Measurements from ENCODE around the gene SPTBN1. TPM values are rescaled to one million over a fixed set of nuclear protein-coding genes. Genes with fewer than 3 reads are reported as not detected.

Gene SPTBN1
- total RNA-seq, 1 experiment from 2014 or later = 171 TPM

GRCh38 chr2:54419388-54419787 is 36.7 kb upstream of the SPTBN1 start:
- no peak overlapping the region for H3K27ac Mint-ChIP-seq (ENCODE audit: low read depth, unreplicated experiment)
- TF ChIP-seq CTCF (IDR thresholded peaks at IDR 0.05; ENCODE audit: unreplicated experiment) = no peak
- H3K27me3 Mint-ChIP-seq (ENCODE audit: insufficient read depth, unreplicated experiment) = no peaks in the 10 kb centered on the region
- H3K36me3 Mint-ChIP-seq (ENCODE audit: insufficient read depth, unreplicated experiment) = peaks cover 4% of the 10 kb centered on the region
- H3K4me3 Mint-ChIP-seq (ENCODE audit: unreplicated experiment) = no peak overlapping the region
- DNase-seq (ENCODE audit: unreplicated experiment) = no peak
- peaks cover 14% of the 10 kb centered on the region for H3K4me1 Mint-ChIP-seq (ENCODE audit: insufficient read depth, unreplicated experiment)
- ChIA-PET POLR2A (interaction anchor here (1.2 kb wide), 1 partner anchor 42 kb away, joined by 3 read pairs; no protein-coding TSS in a partner anchor), CTCF (interaction anchor here (0.8 kb wide), 1 partner anchor 42 kb away, joined by 3 read pairs; no protein-coding TSS in a partner anchor)
- BruUV-seq (replicated peaks) = no TSS peak
- H3K9me3 Mint-ChIP-seq (ENCODE audit: unreplicated experiment) = no peaks in the 10 kb centered on the region
- intact Hi-C loops (cut with micrococcal nuclease) = no loop called here

GRCh38 chr2:54419855-54420523 is 36.1 kb upstream of the SPTBN1 start:
- peaks cover 4% of the 10 kb centered on the region for H3K36me3 Mint-ChIP-seq (ENCODE audit: insufficient read depth, unreplicated experiment)
- no peaks in the 10 kb centered on the region for H3K27me3 Mint-ChIP-seq (ENCODE audit: insufficient read depth, unreplicated experiment)
- DNase-seq (ENCODE audit: unreplicated experiment) = no peak
- no peaks in the 10 kb centered on the region for H3K9me3 Mint-ChIP-seq (ENCODE audit: unreplicated experiment)
- no TSS peak for BruUV-seq (replicated peaks)
- no peak overlapping the region for H3K27ac Mint-ChIP-seq (ENCODE audit: low read depth, unreplicated experiment)
- ChIA-PET POLR2A (interaction anchor here (1.2 kb wide), 1 partner anchor 42 kb away, joined by 3 read pairs; no protein-coding TSS in a partner anchor), CTCF (no interaction called here)
- intact Hi-C loops (cut with micrococcal nuclease) = no loop called here
- H3K4me1 Mint-ChIP-seq (ENCODE audit: insufficient read depth, unreplicated experiment) = peaks cover 14% of the 10 kb centered on the region
- no peak for TF ChIP-seq CTCF (IDR thresholded peaks at IDR 0.05; ENCODE audit: unreplicated experiment)
- H3K4me3 Mint-ChIP-seq (ENCODE audit: unreplicated experiment) = no peak overlapping the region

GRCh38 chr2:54420524-54421172 is 35.5 kb upstream of the SPTBN1 start:
- no peak for DNase-seq (ENCODE audit: unreplicated experiment)
- Mint-ChIP-seq H3K9me3 (ENCODE audit: unreplicated experiment) (no peaks in the 10 kb centered on the region), H3K27me3 (ENCODE audit: insufficient read depth, unreplicated experiment) (no peaks in the 10 kb centered on the region), H3K4me3 (ENCODE audit: unreplicated experiment) (no peak overlapping the region), H3K36me3 (ENCODE audit: insufficient read depth, unreplicated experiment) (peaks cover 4% of the 10 kb centered on the region), H3K4me1 (ENCODE audit: insufficient read depth, unreplicated experiment) (peaks cover 13% of the 10 kb centered on the region), H3K27ac (ENCODE audit: low read depth, unreplicated experiment) (no peak overlapping the region)
- BruUV-seq (replicated peaks) = no TSS peak
- CTCF ChIA-PET = no interaction called here
- POLR2A ChIA-PET = no interaction called here
- intact Hi-C loops (cut with micrococcal nuclease) = no loop called here
- TF ChIP-seq CTCF (IDR thresholded peaks at IDR 0.05; ENCODE audit: unreplicated experiment) = no peak

- TF ChIP-seq CTCF (IDR thresholded peaks at IDR 0.05; ENCODE audit: unreplicated experiment) = no peak
- no peak overlapping the region for H3K4me3 Mint-ChIP-seq (ENCODE audit: unreplicated experiment)
- intact Hi-C loops (cut with micrococcal nuclease) = no loop called here
These were observed 34.0 kb upstream of the SPTBN1 start for GRCh38 chr2:54422072-54422581.

More at GRCh38 chr2:54422072-54422581, 34.0 kb upstream of the SPTBN1 start:
- Mint-ChIP-seq H3K27ac (ENCODE audit: low read depth, unreplicated experiment) (no peak overlapping the region), H3K36me3 (ENCODE audit: insufficient read depth, unreplicated experiment) (no peaks in the 10 kb centered on the region), H3K4me1 (ENCODE audit: insufficient read depth, unreplicated experiment) (no peaks in the 10 kb centered on the region), H3K27me3 (ENCODE audit: insufficient read depth, unreplicated experiment) (no peaks in the 10 kb centered on the region), H3K9me3 (ENCODE audit: unreplicated experiment) (no peaks in the 10 kb centered on the region)
- ChIA-PET CTCF (interaction anchor here (0.6 kb wide), 2 partner anchors 16 to 319 kb away, joined by 3 to 4 read pairs; no protein-coding TSS in a partner anchor), POLR2A (no interaction called here)
- no TSS peak for BruUV-seq (replicated peaks)
- no peak for DNase-seq (ENCODE audit: unreplicated experiment)
